Esophagus squamous epithelium (tissue), 4 donors: ENCODE results near the gene EPHA3.

ENCODE experiments used
- POLR2A ChIP-seq, 4 donors: fragments of 450-650 bp; IDR thresholded peaks; one replicate each; pipeline ENCODE4 v1.6.1; 2017; ENCODE audit warnings: antibody characterized with exemption in 4 of 4, mild to moderate bottlenecking in 4 of 4, moderate library complexity in 3 of 4
- TF ChIP-seq, protein P1 (sequence below), 6 experiments: fragments of 450-650 bp in 4 of 6; fragments of 200-600 bp in 2 of 6; sonication (generic) in 2 of 6; IDR thresholded peaks; one replicate each; pipeline ENCODE4 v1.5.1; 2016 to 2019; ENCODE audit warnings: antibody characterized with exemption in 6 of 6, mild to moderate bottlenecking in 4 of 6, moderate library complexity in 4 of 6

DNA sequence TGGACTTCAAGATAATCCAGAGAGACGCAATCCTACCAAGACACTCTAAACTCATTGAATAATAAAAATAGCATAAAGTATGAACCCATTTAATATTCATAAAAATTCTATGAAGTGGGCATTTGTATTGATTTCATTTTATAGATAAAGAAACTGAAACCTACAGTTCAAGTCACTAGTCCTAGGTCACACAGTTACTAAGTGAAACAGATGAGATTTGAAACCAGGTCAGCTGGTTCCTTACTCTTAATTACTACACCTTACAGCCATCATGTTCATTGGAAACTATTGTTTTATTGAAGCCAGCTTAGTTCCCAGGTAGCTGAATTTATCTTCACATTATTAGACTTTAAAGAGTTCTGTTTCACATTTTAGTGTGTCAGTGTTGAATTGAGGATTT is 158.7 kb downstream of the EPHA3 start:
- TF ChIP-seq POLR2A (IDR thresholded peaks at IDR 0.05), result no peak
- TF ChIP-seq, protein P1, sequence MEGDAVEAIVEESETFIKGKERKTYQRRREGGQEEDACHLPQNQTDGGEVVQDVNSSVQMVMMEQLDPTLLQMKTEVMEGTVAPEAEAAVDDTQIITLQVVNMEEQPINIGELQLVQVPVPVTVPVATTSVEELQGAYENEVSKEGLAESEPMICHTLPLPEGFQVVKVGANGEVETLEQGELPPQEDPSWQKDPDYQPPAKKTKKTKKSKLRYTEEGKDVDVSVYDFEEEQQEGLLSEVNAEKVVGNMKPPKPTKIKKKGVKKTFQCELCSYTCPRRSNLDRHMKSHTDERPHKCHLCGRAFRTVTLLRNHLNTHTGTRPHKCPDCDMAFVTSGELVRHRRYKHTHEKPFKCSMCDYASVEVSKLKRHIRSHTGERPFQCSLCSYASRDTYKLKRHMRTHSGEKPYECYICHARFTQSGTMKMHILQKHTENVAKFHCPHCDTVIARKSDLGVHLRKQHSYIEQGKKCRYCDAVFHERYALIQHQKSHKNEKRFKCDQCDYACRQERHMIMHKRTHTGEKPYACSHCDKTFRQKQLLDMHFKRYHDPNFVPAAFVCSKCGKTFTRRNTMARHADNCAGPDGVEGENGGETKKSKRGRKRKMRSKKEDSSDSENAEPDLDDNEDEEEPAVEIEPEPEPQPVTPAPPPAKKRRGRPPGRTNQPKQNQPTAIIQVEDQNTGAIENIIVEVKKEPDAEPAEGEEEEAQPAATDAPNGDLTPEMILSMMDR (IDR thresholded peaks at IDR 0.05), result no peak
